ENCODE data around the gene PARD3.

Gene PARD3

DNA sequence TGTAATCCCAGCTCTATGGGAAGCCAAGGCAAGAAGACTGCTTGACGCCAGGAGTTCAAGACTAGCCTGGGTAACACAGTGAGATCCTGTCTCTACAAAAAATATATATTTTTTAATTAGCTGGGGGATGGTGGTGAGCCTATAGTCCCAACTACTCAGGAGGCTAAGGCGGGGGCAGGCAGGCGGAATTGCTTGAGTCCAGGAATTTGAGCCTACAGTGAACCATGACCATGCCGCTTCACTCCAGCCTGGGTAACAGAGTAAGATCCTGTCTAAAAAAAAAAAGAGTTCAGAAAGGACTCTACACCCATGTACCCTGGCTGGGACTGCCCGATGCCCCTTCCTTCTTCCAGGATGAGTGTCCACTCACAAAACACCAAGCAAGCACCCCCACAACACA lies 648.7 kb downstream of the PARD3 start:
- no peak for DNase-seq (ENCODE audit: low read depth in 2 of 2)

- DNase-seq (ENCODE audit: low read depth in 2 of 2) = no peak
These were observed 651.1 kb downstream of the PARD3 start for GRCh38 chr10:34164029-34164428.

DNA sequence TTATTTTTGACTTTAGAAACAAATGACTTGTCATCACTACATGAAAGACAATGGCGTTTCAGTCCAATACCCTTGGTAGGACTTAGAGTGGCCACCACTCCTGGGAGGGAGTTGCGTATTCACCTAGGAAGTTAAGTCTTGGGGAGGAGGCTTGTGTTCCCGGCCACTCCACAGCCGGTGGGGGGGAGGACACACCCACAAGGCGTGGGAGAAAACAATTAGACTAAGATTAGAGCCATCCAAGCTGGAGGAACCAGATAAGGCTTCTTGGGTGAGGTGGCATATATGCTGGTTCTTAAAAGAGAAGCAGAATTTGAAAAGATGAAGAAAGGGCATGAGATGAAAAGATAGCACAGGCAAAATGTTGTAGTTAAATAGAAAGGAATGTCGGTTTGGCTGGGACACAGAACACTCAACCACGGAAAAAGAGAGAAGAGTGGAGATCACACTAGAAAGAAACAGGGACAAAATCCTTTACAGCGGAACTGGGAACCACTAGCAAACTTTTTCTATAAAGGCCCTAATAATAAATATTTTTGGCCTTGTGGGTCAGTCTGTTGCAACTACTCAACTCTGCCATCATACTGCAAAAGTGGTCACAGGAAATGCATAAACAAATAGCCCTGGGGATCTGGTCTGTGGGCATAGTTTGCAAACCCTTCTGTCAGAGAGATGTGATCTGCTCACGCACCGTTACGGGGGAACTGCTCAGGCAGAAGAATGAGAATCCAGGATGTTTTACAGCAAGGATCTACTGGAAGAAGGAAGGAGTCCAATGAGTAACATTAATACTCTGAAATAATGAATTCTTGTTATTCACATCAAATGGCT lies 651.8 kb downstream of the PARD3 start:
- DNase-seq (ENCODE audit: low read depth in 2 of 2) = no peak

DNA sequence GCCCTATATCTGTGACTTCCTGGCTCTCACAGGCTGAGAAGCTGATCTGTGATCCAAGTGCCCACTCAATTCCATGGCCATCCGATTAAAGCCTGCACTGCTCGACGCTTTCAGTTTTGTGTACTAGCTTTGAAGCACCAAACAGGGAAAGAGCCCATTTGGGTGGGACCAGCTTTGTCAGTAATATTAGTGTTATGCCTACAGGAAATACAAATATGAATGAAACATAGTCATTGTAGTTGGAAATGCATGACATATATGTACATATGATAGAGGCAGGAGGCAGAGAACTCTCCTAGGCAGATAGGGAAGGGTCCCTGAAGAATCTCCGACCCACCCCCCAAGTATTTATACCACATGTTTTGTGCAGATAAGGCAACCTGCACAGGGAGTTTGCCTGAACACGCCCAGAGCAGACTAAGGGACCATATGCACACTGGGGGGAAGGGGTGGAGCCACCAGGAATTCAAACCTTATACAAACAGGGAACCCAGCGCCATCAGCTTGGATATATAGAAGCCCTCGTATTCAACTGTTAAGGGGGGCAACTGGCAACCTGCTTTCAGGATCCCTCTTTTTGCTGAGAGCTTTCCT lies 653.2 kb downstream of the PARD3 start:
- no peak for DNase-seq (ENCODE audit: low read depth in 2 of 2)

GRCh38 chr10:34160595-34160994 lies 654.5 kb downstream of the PARD3 start:
- DNase-seq (ENCODE audit: low read depth in 2 of 2) = no peak

GRCh38 chr10:34157501-34157900 lies 657.6 kb downstream of the PARD3 start:
- no peak for DNase-seq (ENCODE audit: low read depth in 2 of 2)

- no peak for DNase-seq (ENCODE audit: low read depth in 2 of 2)
These were observed 658.2 kb downstream of the PARD3 start for GRCh38 chr10:34156781-34157425.

DNA sequence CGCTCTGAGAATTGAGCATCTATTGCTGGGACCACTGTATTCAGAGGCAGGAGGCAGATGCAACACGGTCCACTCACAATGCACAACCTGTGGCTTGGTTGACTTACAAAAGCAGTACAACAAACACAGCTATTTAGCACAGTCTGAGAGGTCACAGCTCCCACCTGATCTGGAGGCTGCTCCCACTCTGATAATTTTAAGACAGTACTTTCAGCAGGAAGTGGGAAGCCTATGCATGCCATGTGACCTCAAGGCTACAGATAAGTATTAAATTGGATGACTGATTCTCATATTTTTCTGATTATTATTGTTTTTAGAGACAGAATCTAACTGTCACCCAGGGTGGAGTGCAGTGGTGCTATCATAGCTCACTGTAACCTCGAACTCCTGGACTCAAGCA lies 659.3 kb downstream of the PARD3 start:
- no peak for DNase-seq (ENCODE audit: low read depth in 2 of 2)

- DNase-seq (ENCODE audit: low read depth in 2 of 2) = no peak
These were observed 660.7 kb downstream of the PARD3 start for GRCh38 chr10:34154383-34154900.

DNA sequence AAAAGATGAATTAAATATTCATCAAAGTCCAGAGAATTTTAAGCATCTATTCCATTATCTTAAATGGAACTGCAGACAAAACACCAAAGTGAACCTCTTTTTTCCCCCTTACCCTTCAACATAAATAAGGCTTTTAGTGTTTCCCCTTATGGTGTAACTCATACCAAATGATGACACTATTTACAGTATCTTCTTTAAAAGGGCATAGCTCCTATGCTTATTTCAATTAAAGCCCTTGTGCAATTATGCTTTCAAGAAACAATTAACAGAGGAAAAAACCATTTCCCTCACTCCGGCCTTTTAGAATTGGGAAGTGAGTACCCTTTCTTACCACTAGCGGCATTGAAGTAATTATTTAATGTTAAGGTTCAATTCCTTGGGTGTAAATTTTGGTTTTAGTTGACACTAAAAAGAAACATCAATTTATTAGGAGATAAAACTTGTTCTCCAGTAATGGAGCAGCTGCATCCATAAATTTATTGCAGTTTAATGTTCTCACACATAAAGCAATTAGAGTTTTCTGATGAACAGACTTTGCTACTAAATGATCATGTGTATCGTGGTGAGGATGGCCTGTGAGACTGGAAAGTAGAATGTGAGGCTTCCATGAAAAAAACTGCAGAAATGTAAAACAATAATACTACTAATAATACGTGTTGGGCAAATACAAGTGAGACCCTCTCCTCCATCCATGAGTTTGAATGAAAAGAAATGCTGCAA lies 661.3 kb downstream of the PARD3 start:
- no peak for DNase-seq (ENCODE audit: low read depth in 2 of 2)

DNA sequence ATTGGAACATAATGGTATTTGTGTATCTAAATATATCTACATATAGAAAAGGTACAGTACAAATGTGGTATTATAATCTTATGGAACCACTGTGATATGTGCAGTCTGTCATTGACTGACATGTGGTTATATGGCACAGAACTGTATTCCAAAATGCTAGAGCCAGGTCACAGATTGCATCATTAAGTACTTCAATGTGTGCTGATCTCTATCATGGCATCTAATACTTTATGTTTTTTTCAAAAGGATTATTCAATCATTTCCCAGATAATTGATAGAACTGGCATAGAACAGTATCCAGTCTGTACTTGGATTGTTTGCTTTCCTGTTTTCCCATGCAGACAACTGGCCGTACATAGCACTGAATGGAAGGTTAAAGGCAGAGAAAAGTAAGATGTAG lies 662.7 kb downstream of the PARD3 start:
- DNase-seq (ENCODE audit: low read depth in 2 of 2) = no peak

- DNase-seq (ENCODE audit: low read depth in 2 of 2) = no peak
These were observed 663.2 kb downstream of the PARD3 start for GRCh38 chr10:34151931-34152330.

DNA sequence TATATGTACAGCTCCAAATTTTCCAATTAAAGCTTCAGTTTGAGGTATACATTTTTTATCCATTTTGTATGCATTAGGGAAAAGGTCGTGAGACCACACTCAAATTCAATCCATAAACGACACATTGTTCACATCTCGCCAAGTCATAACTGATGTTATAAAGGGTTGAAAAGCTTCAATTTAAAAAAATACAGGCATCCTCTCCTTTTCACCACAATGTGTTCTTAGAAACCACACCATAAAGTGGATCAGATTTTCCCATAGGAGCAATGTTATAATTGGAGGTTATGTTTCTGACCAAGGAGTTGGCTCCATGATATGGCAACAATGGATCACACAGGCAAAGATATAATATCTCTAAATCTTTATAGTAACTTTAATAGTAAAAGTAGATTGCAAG lies 663.6 kb downstream of the PARD3 start:
- no peak for DNase-seq (ENCODE audit: low read depth in 2 of 2)

DNA sequence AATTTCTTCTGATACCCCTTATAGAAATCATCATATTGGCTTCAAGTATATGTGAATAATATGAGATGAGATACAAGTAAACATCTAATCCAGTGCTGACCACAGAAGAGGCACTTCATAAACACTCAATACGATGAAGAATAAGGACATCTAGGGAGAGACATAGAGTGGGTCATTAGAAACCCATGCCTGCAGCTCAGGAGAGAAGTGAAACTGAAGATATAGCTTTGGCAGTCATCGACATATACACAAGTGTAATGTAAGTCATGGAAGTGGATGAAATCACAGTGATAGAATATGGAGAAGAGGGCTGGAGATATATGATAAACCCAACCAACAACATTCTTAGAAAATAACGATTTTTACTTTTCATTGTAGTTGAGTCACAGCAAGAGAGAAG lies 665.0 kb downstream of the PARD3 start:
- DNase-seq (ENCODE audit: low read depth in 2 of 2) = no peak

DNA sequence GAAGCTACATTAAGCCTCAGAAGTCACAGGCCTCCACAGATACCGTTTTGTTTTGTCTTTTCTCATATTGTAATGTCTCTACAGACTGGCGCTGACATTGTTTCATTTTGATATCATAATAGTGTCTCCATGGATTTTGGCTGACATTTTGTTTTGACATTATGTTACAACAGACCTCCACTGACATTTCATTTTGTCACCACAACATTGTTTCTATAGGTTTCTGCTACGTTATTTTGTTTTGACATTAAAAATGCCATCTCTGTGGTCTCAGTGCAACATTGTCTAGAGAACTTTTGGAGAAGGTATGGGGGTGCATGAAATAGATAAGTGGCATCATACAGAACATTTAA lies 666.8 kb downstream of the PARD3 start:
- DNase-seq (ENCODE audit: low read depth in 2 of 2) = no peak

GRCh38 chr10:34147641-34148304 lies 667.3 kb downstream of the PARD3 start:
- DNase-seq (ENCODE audit: low read depth in 2 of 2) = no peak

DNA sequence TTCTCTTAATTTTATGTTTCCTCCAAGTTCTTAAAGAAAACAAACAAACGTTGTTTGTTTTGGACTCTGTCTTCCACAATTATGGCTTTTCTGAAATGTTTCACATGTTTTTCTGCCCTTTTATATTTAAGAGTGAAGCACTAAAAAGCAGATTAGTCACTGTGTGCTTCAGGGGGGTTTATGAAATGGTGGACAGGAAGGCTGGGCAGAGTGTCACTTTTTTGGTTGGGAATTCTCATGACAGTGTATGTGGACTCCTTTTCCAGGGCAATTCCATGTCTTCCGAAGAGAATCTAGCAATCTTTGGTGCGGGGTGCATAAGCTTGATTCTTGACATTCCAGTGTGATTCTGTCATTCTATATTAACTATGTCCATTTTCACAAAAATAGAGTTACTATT lies 669.4 kb downstream of the PARD3 start:
- DNase-seq (ENCODE audit: low read depth in 2 of 2) = no peak

- DNase-seq (ENCODE audit: low read depth in 2 of 2) = no peak
These were observed 671.6 kb downstream of the PARD3 start for GRCh38 chr10:34143466-34143865.

DNA sequence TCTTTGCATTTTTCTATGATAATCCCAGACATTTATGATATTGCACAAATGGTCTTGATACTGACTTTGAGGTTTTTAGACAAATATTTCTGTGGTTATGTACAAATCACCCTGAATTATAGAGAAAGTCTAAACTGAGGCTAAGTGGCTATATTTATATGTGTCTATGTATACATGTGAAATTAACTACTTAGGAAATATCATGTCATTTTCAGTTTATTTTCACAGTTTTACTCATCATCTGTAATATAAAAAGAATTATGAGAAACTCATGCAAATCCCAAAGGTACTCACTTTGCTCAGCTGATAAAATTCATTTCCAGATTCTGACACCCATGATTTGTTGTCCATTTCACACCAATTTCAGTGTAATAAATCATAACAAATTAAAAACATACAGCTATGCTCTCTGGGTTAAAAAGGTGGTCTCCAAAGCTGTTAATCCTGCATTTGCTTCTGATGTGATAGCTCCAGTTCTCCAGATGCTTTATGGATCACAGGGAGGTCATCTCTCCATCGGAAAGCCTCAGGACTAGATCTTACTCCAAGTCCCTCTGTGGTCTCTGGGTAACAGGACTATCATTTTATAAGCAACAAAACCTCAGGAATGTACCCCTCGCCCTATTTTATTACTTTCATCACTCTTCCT lies 673.9 kb downstream of the PARD3 start:
- peak in 1 of 2 experiments; percentile 50 for DNase-seq (ENCODE audit: low read depth in 2 of 2)

- no peak for DNase-seq (ENCODE audit: low read depth in 2 of 2)
These were observed 675.5 kb downstream of the PARD3 start for GRCh38 chr10:34139559-34139958.

DNA sequence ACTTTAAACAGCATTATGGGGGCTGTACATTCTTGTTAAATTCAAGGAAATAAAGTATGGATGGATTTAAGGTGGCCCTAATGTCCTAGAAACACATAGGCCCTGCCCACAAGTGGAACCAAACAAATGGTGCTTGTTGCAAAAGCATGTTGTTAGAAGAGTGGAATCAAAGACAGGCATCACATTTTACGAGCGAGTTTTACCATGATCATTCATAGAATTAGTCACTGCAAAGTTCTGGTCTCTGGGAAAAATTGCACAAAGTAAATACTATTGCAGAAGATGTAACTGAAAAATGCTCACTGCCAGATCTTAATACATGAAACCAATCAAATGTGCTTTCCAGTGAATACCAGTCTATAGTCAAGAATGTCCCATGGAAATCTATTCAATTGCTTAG lies 677.1 kb downstream of the PARD3 start:
- DNase-seq (ENCODE audit: low read depth in 2 of 2) = no peak

All from fibroblast of skin of left biceps (primary cell).